PC-9 (cell line): ENCODE results near the gene YIPF6. TPM values are rescaled to one million over a fixed set of nuclear protein-coding genes. Genes with fewer than 3 reads are reported as not detected.
A peak's percentile ranks its signal among the peaks of the same experiment; 100 is the strongest.
"Not testable (repeated sequence)": the region's sequence is repeated elsewhere in the genome, so short reads cannot be mapped to it uniquely, and the experiment has no call there.

Source experiments
- BruUV-seq: library from RNA; stranded (reverse); fragments of 400-500 nt; replicated peaks from 2 replicates; lab custom pipeline; 2021; lab: Mats Ljungman, UMichigan
- CTCF ChIA-PET: fragments of 300-600 bp; sonication (Branson Sonifier 250); formaldehyde crosslinking; loops from one replicate; lab custom pipeline; 2022; ENCODE audit warnings: antibody characterized with exemption; lab: Charles Lee
- POLR2A ChIA-PET: fragments of 300-600 bp; sonication (Branson Sonifier 250); formaldehyde crosslinking; loops from one replicate; lab custom pipeline; 2022; ENCODE audit warnings: antibody characterized with exemption; ENCODE audit not compliant: unreplicated experiment; lab: Charles Lee
- DNase-seq, 2 experiments: peaks; one replicate each; pipeline versions ENCODE4 v3.0.0 to v3.0.0-alpha.2; 2015 to 2022; ENCODE audit warnings: mixed read lengths in 1 of 2
- H2AFZ ChIP-seq: fragments of 200-600 bp; sonication (generic); 2 replicates; pipeline ENCODE4 v1.8.1; 2017; ENCODE audit warnings: antibody characterized with exemption
- H3F3A ChIP-seq: fragments of 200-600 bp; sonication (generic); 2 replicates; pipeline ENCODE4 v1.8.1; 2017; ENCODE audit warnings: antibody characterized with exemption, mild to moderate bottlenecking, low read depth; ENCODE audit not compliant: insufficient read depth
- H3K27ac ChIP-seq: fragments of 200-600 bp; sonication (generic); 2 replicates; pipeline ENCODE4 v1.6.1; 2016; ENCODE audit warnings: mixed run types
- H3K27me3 ChIP-seq: fragments of 200-600 bp; sonication (generic); 2 replicates; pipeline ENCODE4 v1.6.1; 2016; ENCODE audit warnings: low read depth, mixed run types; ENCODE audit not compliant: insufficient read depth
- H3K36me3 ChIP-seq: fragments of 200-600 bp; sonication (generic); 2 replicates; pipeline ENCODE4 v1.6.1; 2016; ENCODE audit warnings: low read depth, mixed run types
- H3K4me1 ChIP-seq: fragments of 200-600 bp; sonication (generic); replicated peaks from 2 replicates; pipeline ENCODE4 v1.6.1; 2016; ENCODE audit warnings: mixed run types; ENCODE audit not compliant: insufficient read depth
- H3K4me2 ChIP-seq: fragments of 200-600 bp; sonication (generic); 2 replicates; pipeline ENCODE4 v1.6.1; 2017; ENCODE audit warnings: mixed run types
- H3K4me3 ChIP-seq: fragments of 200-600 bp; sonication (generic); 2 replicates; pipeline ENCODE4 v1.6.1; 2016; ENCODE audit warnings: mixed run types
- H3K79me2 ChIP-seq: fragments of 200-600 bp; sonication (generic); 2 replicates; pipeline ENCODE4 v1.6.1; 2017; ENCODE audit warnings: low read depth, mixed run types
- H3K9me2 ChIP-seq: fragments of 200-600 bp; sonication (generic); 2 replicates; pipeline ENCODE4 v1.8.1; 2017; ENCODE audit warnings: mild to moderate bottlenecking; ENCODE audit not compliant: insufficient read depth
- H3K9me3 ChIP-seq: fragments of 200-600 bp; sonication (generic); 2 replicates; pipeline ENCODE4 v1.8.1; 2016; ENCODE audit warnings: low read depth; ENCODE audit not compliant: insufficient read depth
- H4K20me1 ChIP-seq: fragments of 200-600 bp; sonication (generic); 2 replicates; pipeline ENCODE4 v1.8.1; 2017; ENCODE audit not compliant: insufficient read depth
- CTCF ChIP-seq: fragments of 200-600 bp; sonication (generic); conservative IDR thresholded peaks from 2 replicates; pipeline ENCODE4 v1.6.1; 2017; ENCODE audit warnings: mixed run types, antibody characterized with exemption, mild to moderate bottlenecking, moderate library complexity
- EZH2 ChIP-seq: fragments of 200-600 bp; sonication (generic); IDR thresholded peaks from 2 replicates; pipeline ENCODE4 v1.8.0; 2017; ENCODE audit warnings: antibody characterized with exemption, low read depth
- intact Hi-C: fragments of 100-400 bp; cut with micrococcal nuclease; formaldehyde crosslinking; loops from one replicate; pipeline ENCODE4 v1.10.0; 2022; ENCODE audit not compliant: unreplicated experiment
- total RNA-seq: library from RNA; stranded (reverse); gene quantifications from 2 replicates; pipeline ENCODE4 v1.2.3, GENCODE V29; 2021

The YIPF6 gene
- total RNA-seq, 1 experiment from 2014 or later, result 49.1 TPM

- no TSS peak for BruUV-seq
- CTCF ChIA-PET, result no interaction called here
- Histone ChIP-seq H3K27ac (no peak overlapping the region), H3K4me1 (no peaks in the 10 kb centered on the region), H3K27me3 (no peaks in the 10 kb centered on the region), H3K36me3 (no peaks in the 10 kb centered on the region), H4K20me1 (no peaks in the 10 kb centered on the region), H3K9me3 (no peaks in the 10 kb centered on the region), H3K4me3 (no peak overlapping the region), H3K4me2 (no peak overlapping the region), H3F3A (0 out of 2 replicates have a peak, but pooled peaks cover 4% of the 10 kb centered on the region), H3K79me2 (no peaks in the 10 kb centered on the region), H3K9me2 (no peaks in the 10 kb centered on the region), H2AFZ (no peak overlapping the region)
- no peak for TF ChIP-seq EZH2
- no peak for TF ChIP-seq CTCF
- intact Hi-C loops, result loop anchor here (2.0 kb wide), 1 partner anchor 267 kb away; no protein-coding TSS in a partner anchor
- no peak for DNase-seq
- POLR2A ChIA-PET, result no interaction called here
These were observed 35.0 kb upstream of the YIPF6 start for GRCh38 chrX:68463880-68464279.

- H2AFZ ChIP-seq, result no peak overlapping the region
- H3K27ac ChIP-seq, result no peak overlapping the region
- no peaks in the 10 kb centered on the region for H3K4me1 ChIP-seq
- H3K4me3 ChIP-seq, result no peak overlapping the region
- DNase-seq, result no peak
- ChIA-PET POLR2A (no interaction called here), CTCF (no interaction called here)
- H3K79me2 ChIP-seq, result no peaks in the 10 kb centered on the region
- H3K9me2 ChIP-seq, result no peaks in the 10 kb centered on the region
- no peaks in the 10 kb centered on the region for H3K9me3 ChIP-seq
- intact Hi-C loops, result no loop called here
- BruUV-seq, result no TSS peak
- H4K20me1 ChIP-seq, result no peaks in the 10 kb centered on the region
- H3K36me3 ChIP-seq, result no peaks in the 10 kb centered on the region
- TF ChIP-seq EZH2, result no peak
- no peak for TF ChIP-seq CTCF
- H3K27me3 ChIP-seq, result no peaks in the 10 kb centered on the region
- H3F3A ChIP-seq, result 0 out of 2 replicates have a peak, but pooled peaks cover 4% of the 10 kb centered on the region
- H3K4me2 ChIP-seq, result no peak overlapping the region
These were observed 34.1 kb upstream of the YIPF6 start for GRCh38 chrX:68464796-68465195.

GRCh38 chrX:68480969-68481368 lies 17.9 kb upstream of the YIPF6 start:
- H3K79me2 ChIP-seq, result no peaks in the 10 kb centered on the region
- H3K27ac ChIP-seq, result no peak overlapping the region
- intact Hi-C loops, result no loop called here
- no peaks in the 10 kb centered on the region for H3K27me3 ChIP-seq
- BruUV-seq, result no TSS peak
- H3K9me2 ChIP-seq, result no peaks in the 10 kb centered on the region
- ChIA-PET POLR2A (no interaction called here), CTCF (interaction anchor here (0.7 kb wide), 1 partner anchor 606 kb away, joined by 3 read pairs; no protein-coding TSS in a partner anchor)
- no peak overlapping the region for H3K4me3 ChIP-seq
- no peaks in the 10 kb centered on the region for H3K36me3 ChIP-seq
- TF ChIP-seq CTCF (no peak), EZH2 (no peak)
- H3K4me2 ChIP-seq, result no peak overlapping the region
- DNase-seq, result peak in 1 of 2 experiments; percentile 35
- no peaks in the 10 kb centered on the region for H4K20me1 ChIP-seq
- peaks cover 14% of the 10 kb centered on the region; the same call in 1 of the 2 replicates for H3F3A ChIP-seq
- H3K4me1 ChIP-seq, result peaks cover 10% of the 10 kb centered on the region
- no peaks in the 10 kb centered on the region for H3K9me3 ChIP-seq
- no peak overlapping the region for H2AFZ ChIP-seq

- H3K27ac ChIP-seq, H2AFZ ChIP-seq, H3K9me3 ChIP-seq, H3K4me3 ChIP-seq, POLR2A ChIA-PET, DNase-seq, H3K79me2 ChIP-seq, H3K9me2 ChIP-seq, H3K36me3 ChIP-seq, CTCF ChIA-PET, BruUV-seq, H3K4me1 ChIP-seq, H4K20me1 ChIP-seq, H3K4me2 ChIP-seq, H3K27me3 ChIP-seq, H3F3A ChIP-seq, intact Hi-C loops: not testable (repeated sequence)
These were observed 12.7 kb upstream of the YIPF6 start for GRCh38 chrX:68486198-68486597.
